Osteoblast (primary cell): ENCODE data around the gene POU3F2. TPM values are rescaled to one million over a fixed set of nuclear protein-coding genes. Genes with fewer than 3 reads are reported as not detected.
A peak's percentile ranks its signal among the peaks of the same experiment; 100 is the strongest.

Experiments
- DNase-seq: peaks from one replicate; pipeline ENCODE4 v3.0.0; 2011; ENCODE audit warnings: low spot score, mixed read lengths; ENCODE audit not compliant: insufficient read length; ENCODE audit errors: missing footprints
- H2AFZ ChIP-seq: 2 replicates; pipeline ENCODE4 v1.6.0; 2011; ENCODE audit warnings: mild to moderate bottlenecking, low read length
- H3K27ac ChIP-seq: 2 replicates; pipeline ENCODE4 v1.5.1; 2011; ENCODE audit warnings: mild to moderate bottlenecking, low read depth, low read length, moderate library complexity
- H3K27me3 ChIP-seq: 2 replicates; pipeline ENCODE4 v1.6.0; 2012; ENCODE audit warnings: mild to moderate bottlenecking, control low read depth, inconsistent platforms, low read length, moderate library complexity; ENCODE audit not compliant: insufficient read depth
- H3K36me3 ChIP-seq: 2 replicates; pipeline ENCODE4 v1.5.1; 2011; ENCODE audit warnings: mild to moderate bottlenecking, low read length, control low read depth, moderate library complexity; ENCODE audit not compliant: insufficient read depth
- H3K4me1 ChIP-seq: 2 replicates; pipeline ENCODE4 v1.5.1; 2011; ENCODE audit warnings: mild to moderate bottlenecking, low read length, control low read depth, moderate library complexity; ENCODE audit not compliant: insufficient read depth
- H3K4me2 ChIP-seq: 2 replicates; pipeline ENCODE4 v1.6.0; 2011; ENCODE audit warnings: mild to moderate bottlenecking, low read length; ENCODE audit not compliant: insufficient read depth
- H3K4me3 ChIP-seq: fragments of 200-600 bp; sonication (generic); 3 replicates; pipeline ENCODE4 v1.5.1; 2012; ENCODE audit warnings: mild to moderate bottlenecking, low read length, inconsistent platforms; ENCODE audit not compliant: insufficient read depth
- H3K79me2 ChIP-seq: 2 replicates; pipeline ENCODE4 v1.6.0; 2012; ENCODE audit warnings: mild to moderate bottlenecking, low read length, control low read depth, inconsistent platforms; ENCODE audit not compliant: insufficient read depth
- H3K9me3 ChIP-seq: 2 replicates; pipeline ENCODE4 v1.5.1; 2011; ENCODE audit warnings: low read depth, low read length, control low read depth
- H4K20me1 ChIP-seq: 2 replicates; pipeline ENCODE4 v1.6.0; 2012; ENCODE audit warnings: mild to moderate bottlenecking, low read length, control low read depth; ENCODE audit not compliant: insufficient read depth
- total RNA-seq: library from RNA; depleted of rRNA; stranded (reverse); fragments of >200 nt; gene quantifications from 2 replicates; pipeline ENCODE4 v1.2.3, GENCODE V29; 2012
- TF ChIP-seq, protein P1 (sequence below): IDR thresholded peaks from 2 replicates; pipeline ENCODE4 v1.5.1; 2011; ENCODE audit warnings: mild to moderate bottlenecking, low read depth, low read length, moderate library complexity; ENCODE audit errors: extremely low read depth

POU3F2 gene
- total RNA-seq, 1 donor, result not detected

GRCh38 chr6:98824162-98824901 is 10.0 kb upstream of the POU3F2 start:
- no peaks in the 10 kb centered on the region for H3K4me1 ChIP-seq
- H2AFZ ChIP-seq, result no peak overlapping the region
- no peaks in the 10 kb centered on the region for H3K9me3 ChIP-seq
- H3K4me2 ChIP-seq, result peak overlapping the region; percentile 29
- TF ChIP-seq, protein P1, sequence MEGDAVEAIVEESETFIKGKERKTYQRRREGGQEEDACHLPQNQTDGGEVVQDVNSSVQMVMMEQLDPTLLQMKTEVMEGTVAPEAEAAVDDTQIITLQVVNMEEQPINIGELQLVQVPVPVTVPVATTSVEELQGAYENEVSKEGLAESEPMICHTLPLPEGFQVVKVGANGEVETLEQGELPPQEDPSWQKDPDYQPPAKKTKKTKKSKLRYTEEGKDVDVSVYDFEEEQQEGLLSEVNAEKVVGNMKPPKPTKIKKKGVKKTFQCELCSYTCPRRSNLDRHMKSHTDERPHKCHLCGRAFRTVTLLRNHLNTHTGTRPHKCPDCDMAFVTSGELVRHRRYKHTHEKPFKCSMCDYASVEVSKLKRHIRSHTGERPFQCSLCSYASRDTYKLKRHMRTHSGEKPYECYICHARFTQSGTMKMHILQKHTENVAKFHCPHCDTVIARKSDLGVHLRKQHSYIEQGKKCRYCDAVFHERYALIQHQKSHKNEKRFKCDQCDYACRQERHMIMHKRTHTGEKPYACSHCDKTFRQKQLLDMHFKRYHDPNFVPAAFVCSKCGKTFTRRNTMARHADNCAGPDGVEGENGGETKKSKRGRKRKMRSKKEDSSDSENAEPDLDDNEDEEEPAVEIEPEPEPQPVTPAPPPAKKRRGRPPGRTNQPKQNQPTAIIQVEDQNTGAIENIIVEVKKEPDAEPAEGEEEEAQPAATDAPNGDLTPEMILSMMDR, result no peak
- H3K27ac ChIP-seq, result no peak overlapping the region
- no peaks in the 10 kb centered on the region for H3K36me3 ChIP-seq
- H4K20me1 ChIP-seq, result no peaks in the 10 kb centered on the region
- DNase-seq, result peak; percentile 53
- peaks cover 72% of the 10 kb centered on the region for H3K27me3 ChIP-seq
- no peaks in the 10 kb centered on the region for H3K79me2 ChIP-seq
- peak overlapping the region; percentile 37 for H3K4me3 ChIP-seq

- no peak overlapping the region for H3K4me3 ChIP-seq
- H3K27me3 ChIP-seq, result peaks cover 79% of the 10 kb centered on the region
- no peaks in the 10 kb centered on the region for H3K36me3 ChIP-seq
- H2AFZ ChIP-seq, result no peak overlapping the region
- H3K27ac ChIP-seq, result no peak overlapping the region
- no peaks in the 10 kb centered on the region for H4K20me1 ChIP-seq
- H3K79me2 ChIP-seq, result no peaks in the 10 kb centered on the region
- H3K9me3 ChIP-seq, result no peaks in the 10 kb centered on the region
- no peaks in the 10 kb centered on the region for H3K4me1 ChIP-seq
- no peak overlapping the region for H3K4me2 ChIP-seq
- DNase-seq, result peak; percentile 66
- TF ChIP-seq, protein P1, result no peak
These were observed 9.3 kb upstream of the POU3F2 start for GRCh38 chr6:98824902-98825599.

DNA sequence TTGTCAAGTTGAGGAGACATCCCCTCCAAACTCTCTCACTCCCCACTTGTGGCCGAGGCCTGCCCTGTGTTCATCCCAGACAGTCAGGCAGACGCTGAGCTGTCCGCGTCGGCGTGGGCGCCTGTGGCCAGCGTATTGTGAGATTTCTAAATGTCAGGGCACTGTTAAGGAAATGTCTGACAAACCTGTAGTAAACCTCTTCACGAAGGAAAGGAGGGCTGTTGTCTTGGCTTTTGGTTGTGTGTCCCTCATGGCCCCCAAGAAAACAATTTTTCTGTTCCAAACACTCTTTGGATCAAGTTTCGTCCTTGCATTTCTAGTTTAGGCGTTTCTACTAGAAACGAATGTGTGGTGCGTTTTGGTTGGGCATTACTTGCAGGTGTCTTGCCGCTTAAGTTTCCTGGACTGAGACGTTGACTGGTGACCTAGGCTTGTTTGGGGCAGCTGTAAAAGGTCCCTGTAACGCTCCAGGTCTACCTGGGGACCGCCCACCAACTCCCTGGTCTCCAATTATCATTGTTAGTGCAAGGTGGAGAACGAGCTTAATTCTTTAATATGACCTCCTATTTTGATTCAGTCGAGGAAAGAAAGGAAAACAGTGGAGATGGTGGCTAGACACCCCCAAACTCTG is 8.7 kb upstream of the POU3F2 start:
- no peak overlapping the region for H3K27ac ChIP-seq
- H3K4me3 ChIP-seq, result no peak overlapping the region
- H3K9me3 ChIP-seq, result no peaks in the 10 kb centered on the region
- no peaks in the 10 kb centered on the region for H3K79me2 ChIP-seq
- H4K20me1 ChIP-seq, result no peaks in the 10 kb centered on the region
- no peak overlapping the region for H3K4me2 ChIP-seq
- H3K27me3 ChIP-seq, result peaks cover 86% of the 10 kb centered on the region
- no peak overlapping the region for H2AFZ ChIP-seq
- no peaks in the 10 kb centered on the region for H3K36me3 ChIP-seq
- no peaks in the 10 kb centered on the region for H3K4me1 ChIP-seq
- TF ChIP-seq, protein P1, result no peak
- no peak for DNase-seq
